B cell (primary cell): ENCODE data around the gene PSRC1. TPM values are rescaled to one million over a fixed set of nuclear protein-coding genes. Genes with fewer than 3 reads are reported as not detected.

ENCODE experiments used
- ATAC-seq: fragments of 200-7000 bp; cut with Tn5 transposase; one replicate; pipeline ENCODE4 v1.10.0; 2021; ENCODE audit warnings: low read depth, mild to moderate bottlenecking, moderate number of reproducible peaks, moderate library complexity
- CTCF ChIA-PET: fragments of 350-600 bp; sonication (Branson Sonifier 250); formaldehyde crosslinking; loops from one replicate; lab custom pipeline; 2021; ENCODE audit warnings: antibody characterized with exemption, inconsistent platforms; lab: Charles Lee
- POLR2A ChIA-PET: fragments of 350-600 bp; sonication (Branson Sonifier 250); formaldehyde crosslinking; loops from one replicate; lab custom pipeline; 2021; ENCODE audit warnings: antibody characterized with exemption; lab: Charles Lee
- DNase-seq: peaks from one replicate; pipeline ENCODE4 v3.0.0; 2013
- H2AFZ ChIP-seq: 2 replicates; pipeline ENCODE4 v1.6.1; 2012; ENCODE audit warnings: mild to moderate bottlenecking, low read depth, low read length; ENCODE audit not compliant: insufficient read depth, poor library complexity, severe bottlenecking
- H3K27ac ChIP-seq, 2 donors: 1 replicate in 1 of 2; 2 replicates in 1 of 2; pipeline ENCODE4 v1.5.1; 2012 to 2013; ENCODE audit warnings: low read length in 2 of 2, mild to moderate bottlenecking in 2 of 2, moderate library complexity in 1 of 2
- H3K27me3 ChIP-seq, 4 experiments: fragments of 200-600 bp in 1 of 4; sonication (generic) in 1 of 4; replicated peaks in 1 of 4; 1 replicate in 2 of 4; 2 replicates in 2 of 4; pipeline versions ENCODE4 v1.6.1 to v1.7.0; 2013 to 2016; ENCODE audit warnings: low read length in 3 of 4, mild to moderate bottlenecking in 2 of 4, mixed read lengths in 1 of 4, moderate library complexity in 1 of 4; ENCODE audit not compliant: insufficient read depth in 4 of 4, control insufficient read depth in 3 of 4; ENCODE audit errors: control extremely low read depth in 1 of 4
- H3K36me3 ChIP-seq, 2 experiments: replicated peaks in 1 of 2; 1 replicate in 1 of 2; 2 replicates in 1 of 2; pipeline versions ENCODE4 v1.6.1 to v1.7.1; 2013; ENCODE audit warnings: low read length in 1 of 2; ENCODE audit not compliant: insufficient read depth in 2 of 2, control insufficient read depth in 1 of 2; ENCODE audit errors: control extremely low read depth in 1 of 2, extremely low read depth in 1 of 2
- H3K4me1 ChIP-seq, 2 donors: fragments of 200-600 bp in 1 of 2; sonication (generic) in 1 of 2; 1 replicate in 1 of 2; 2 replicates in 1 of 2; pipeline versions ENCODE4 v1.5.1 to v1.6.1; 2013 to 2017; ENCODE audit warnings: low read length in 2 of 2; ENCODE audit not compliant: control insufficient read depth in 2 of 2, insufficient read depth in 2 of 2
- H3K4me2 ChIP-seq: replicated peaks from 2 replicates; pipeline ENCODE3; 2012; ENCODE audit warnings: mild to moderate bottlenecking, low read depth, low read length; ENCODE audit not compliant: poor library complexity, severe bottlenecking
- H3K4me3 ChIP-seq, 5 experiments: fragments of 200-600 bp in 1 of 5; sonication (generic) in 1 of 5; 1 replicate in 3 of 5; 2 replicates in 2 of 5; pipeline versions ENCODE4 v1.5.1 to v1.7.0; 2011 to 2016; ENCODE audit warnings: low read length in 4 of 5, mild to moderate bottlenecking in 4 of 5, low read depth in 2 of 5, control low read depth in 1 of 5, moderate library complexity in 1 of 5; ENCODE audit not compliant: insufficient read depth in 1 of 5; ENCODE audit errors: control extremely low read depth in 1 of 5, extremely low read depth in 1 of 5
- H3K79me2 ChIP-seq: fragments of 200-600 bp; sonication (generic); one replicate; pipeline ENCODE4 v1.6.0; 2016; ENCODE audit warnings: low read length; ENCODE audit not compliant: control insufficient read depth, insufficient read depth
- H3K9ac ChIP-seq: fragments of 200-600 bp; sonication (generic); 2 replicates; pipeline ENCODE4 v1.6.1; 2017; ENCODE audit warnings: mild to moderate bottlenecking, low read length, moderate library complexity
- H3K9me3 ChIP-seq, 3 donors: one replicate each; pipeline versions ENCODE4 v1.6.1 to v1.7.1; 2013; ENCODE audit warnings: low read length in 2 of 3; ENCODE audit not compliant: control insufficient read depth in 2 of 3, insufficient read depth in 1 of 3; ENCODE audit errors: control extremely low read depth in 1 of 3
- H4K20me1 ChIP-seq: 2 replicates; pipeline ENCODE4 v1.6.0; 2012; ENCODE audit warnings: mild to moderate bottlenecking, low read length; ENCODE audit not compliant: insufficient read depth, control insufficient read depth, poor library complexity, severe bottlenecking
- H3K27ac Mint-ChIP-seq: one replicate; pipeline ENCODE4 v1.8.0; 2021; ENCODE audit warnings: mixed read lengths
- H3K27me3 Mint-ChIP-seq: one replicate; pipeline ENCODE4 v1.8.0; 2021; ENCODE audit warnings: mixed read lengths
- H3K4me1 Mint-ChIP-seq: one replicate; pipeline ENCODE4 v1.8.0; 2021; ENCODE audit warnings: mixed read lengths
- H3K4me3 Mint-ChIP-seq: one replicate; pipeline ENCODE4 v1.8.0; 2021; ENCODE audit warnings: mixed read lengths
- H3K9me3 Mint-ChIP-seq: one replicate; pipeline ENCODE4 v1.8.0; 2022; ENCODE audit warnings: mixed read lengths; ENCODE audit not compliant: insufficient read depth
- EZH2 ChIP-seq: IDR thresholded peaks from 2 replicates; pipeline ENCODE4 v1.6.1; 2012; ENCODE audit warnings: borderline replicate concordance, low read depth, mild to moderate bottlenecking, moderate library complexity, low read length; ENCODE audit not compliant: insufficient read depth, poor library complexity, severe bottlenecking
- WGBS: methylation state at CpG from one replicate; pipeline ENCODE4 v1.1.5; 2013; ENCODE audit warnings: missing lambda C conversion rate; ENCODE audit not compliant: insufficient coverage; 5-methylcytosine and 5-hydroxymethylcytosine counted together
- intact Hi-C: fragments of 100-400 bp; cut with micrococcal nuclease; formaldehyde crosslinking; loops from one replicate; pipeline ENCODE4 v1.10.0; 2022
- polyA plus RNA-seq: library from polyadenylated mRNA; depleted of rRNA; stranded (reverse); fragments of >200 nt; gene quantifications from 2 replicates; pipeline ENCODE4 v1.2.3, GENCODE V29; 2012
- total RNA-seq, 2 donors: library from RNA; stranded (reverse); fragments of 120-200 nt in 1 of 2; gene quantifications; 1 replicate in 1 of 2; 2 replicates in 1 of 2; pipeline versions ENCODE4 v1.2.3 to v1.2.4, GENCODE V29; 2013 to 2022
- TF ChIP-seq, protein P1 (sequence below): fragments of 200-600 bp; IDR thresholded peaks from one replicate; pipeline ENCODE4 v1.8.0; 2022; ENCODE audit warnings: antibody characterized with exemption, mild to moderate bottlenecking

PSRC1 gene
- total and polyA plus RNA-seq, 2 donors (not counting 1 experiment from before 2014, with no cell fraction given) = 0.25 TPM; not detected in 1

GRCh38 chr1:109243860-109244552 lies 38.9 kb downstream of the PSRC1 start:
- intact Hi-C loops = no loop called here
- Histone ChIP-seq H4K20me1 (peaks cover 3% of the 10 kb centered on the region), H3K9me3 (no peaks in the 10 kb centered on the region), H3K79me2 (no peaks in the 10 kb centered on the region), H3K27me3 (peaks cover 0 to 53% (median 8%) of the 10 kb centered on the region in 4 experiments), H3K4me2 (no peak overlapping the region), H3K36me3 (peaks cover 0 to 3% of the 10 kb centered on the region in 2 experiments), H2AFZ (no peak overlapping the region), H3K9ac (no peak overlapping the region), H3K4me1 (peaks cover 4 to 10% of the 10 kb centered on the region in 2 donors), H3K27ac (no peak overlapping the region), H3K4me3 (no peak overlapping the region)
- ATAC-seq = no peak
- TF ChIP-seq, protein P1, sequence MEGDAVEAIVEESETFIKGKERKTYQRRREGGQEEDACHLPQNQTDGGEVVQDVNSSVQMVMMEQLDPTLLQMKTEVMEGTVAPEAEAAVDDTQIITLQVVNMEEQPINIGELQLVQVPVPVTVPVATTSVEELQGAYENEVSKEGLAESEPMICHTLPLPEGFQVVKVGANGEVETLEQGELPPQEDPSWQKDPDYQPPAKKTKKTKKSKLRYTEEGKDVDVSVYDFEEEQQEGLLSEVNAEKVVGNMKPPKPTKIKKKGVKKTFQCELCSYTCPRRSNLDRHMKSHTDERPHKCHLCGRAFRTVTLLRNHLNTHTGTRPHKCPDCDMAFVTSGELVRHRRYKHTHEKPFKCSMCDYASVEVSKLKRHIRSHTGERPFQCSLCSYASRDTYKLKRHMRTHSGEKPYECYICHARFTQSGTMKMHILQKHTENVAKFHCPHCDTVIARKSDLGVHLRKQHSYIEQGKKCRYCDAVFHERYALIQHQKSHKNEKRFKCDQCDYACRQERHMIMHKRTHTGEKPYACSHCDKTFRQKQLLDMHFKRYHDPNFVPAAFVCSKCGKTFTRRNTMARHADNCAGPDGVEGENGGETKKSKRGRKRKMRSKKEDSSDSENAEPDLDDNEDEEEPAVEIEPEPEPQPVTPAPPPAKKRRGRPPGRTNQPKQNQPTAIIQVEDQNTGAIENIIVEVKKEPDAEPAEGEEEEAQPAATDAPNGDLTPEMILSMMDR = no peak
- no peak for TF ChIP-seq EZH2
- ChIA-PET POLR2A (no interaction called here), CTCF (no interaction called here)
- Mint-ChIP-seq H3K4me1 (peaks cover 20% of the 10 kb centered on the region), H3K27me3 (peaks cover 21% of the 10 kb centered on the region), H3K27ac (no peak overlapping the region), H3K4me3 (no peak overlapping the region), H3K9me3 (no peaks in the 10 kb centered on the region)
- DNase-seq = no peak
- 96% methylated on average over 6 of the region's 8 CpGs for whole genome bisulfite sequencing

GRCh38 chr1:109243221-109243620 lies 39.7 kb downstream of the PSRC1 start:
- Mint-ChIP-seq H3K27ac (no peak overlapping the region), H3K9me3 (no peaks in the 10 kb centered on the region), H3K27me3 (peaks cover 19% of the 10 kb centered on the region), H3K4me1 (peaks cover 19% of the 10 kb centered on the region), H3K4me3 (no peak overlapping the region)
- no peak overlapping the region for H3K4me3 ChIP-seq
- intact Hi-C loops = no loop called here
- no peaks in the 10 kb centered on the region for H3K9me3 ChIP-seq
- no peak overlapping the region for H3K4me2 ChIP-seq
- WGBS = 84% methylated on average over 5 of the region's 5 CpGs
- peaks cover 0 to 7% of the 10 kb centered on the region in 2 donors for H3K4me1 ChIP-seq
- ChIA-PET POLR2A (no interaction called here), CTCF (no interaction called here)
- H3K36me3 ChIP-seq = peaks cover 0 to 9% of the 10 kb centered on the region in 2 experiments
- no peak overlapping the region for H2AFZ ChIP-seq
- no peak overlapping the region for H3K27ac ChIP-seq
- peaks cover 0 to 46% (median 5%) of the 10 kb centered on the region in 4 experiments for H3K27me3 ChIP-seq
- no peak for ATAC-seq
- H3K79me2 ChIP-seq = no peaks in the 10 kb centered on the region
- TF ChIP-seq, protein P1 = no peak
- no peak for TF ChIP-seq EZH2
- DNase-seq = no peak
- H4K20me1 ChIP-seq = no peaks in the 10 kb centered on the region
- no peak overlapping the region for H3K9ac ChIP-seq
